H1 (cell line): Measurements from ENCODE around the gene ITM2B.

Experiments used
- EP300 ChIP-seq, 2 experiments: IDR thresholded peaks; 1 replicate in 1 of 2; 2 replicates in 1 of 2; pipeline ENCODE4 v1.6.1; 2011 to 2012; ENCODE audit warnings: low read depth in 2 of 2, low read length in 2 of 2, mild to moderate bottlenecking in 2 of 2, borderline replicate concordance in 1 of 2, inconsistent platforms in 1 of 2, moderate library complexity in 1 of 2
- EZH2 ChIP-seq: fragments of 200-600 bp; sonication (generic); IDR thresholded peaks from 2 replicates; pipeline ENCODE4 v1.7.1; 2012; ENCODE audit warnings: low read depth, mild to moderate bottlenecking, moderate library complexity, low read length, inconsistent platforms; ENCODE audit not compliant: severe bottlenecking
- POLR2A ChIP-seq, 2 experiments: IDR thresholded peaks; 1 replicate in 1 of 2; 2 replicates in 1 of 2; pipeline ENCODE4 v1.6.1; 2011; ENCODE audit warnings: low read depth in 2 of 2, low read length in 2 of 2, mild to moderate bottlenecking in 2 of 2; ENCODE audit errors: control extremely low read depth in 1 of 2
- POLR2AphosphoS5 ChIP-seq: IDR thresholded peaks from 2 replicates; pipeline ENCODE4 v1.6.1; 2011; ENCODE audit warnings: low read depth, low read length
- SRF ChIP-seq: IDR thresholded peaks from 2 replicates; pipeline ENCODE4 v1.6.1; 2011; ENCODE audit warnings: mild to moderate bottlenecking, low read depth, low read length, moderate library complexity
- ZNF274 ChIP-seq: IDR thresholded peaks from 2 replicates; pipeline ENCODE4 v1.7.0; 2012; ENCODE audit warnings: low read length, borderline replicate concordance; ENCODE audit errors: extremely low read depth
- TF ChIP-seq, protein P1 (sequence below), 3 experiments: IDR thresholded peaks; 1 replicate in 2 of 3; 2 replicates in 1 of 3; pipeline versions ENCODE4 v1.5.1 to v1.6.1; 2011; ENCODE audit warnings: low read length in 3 of 3, mild to moderate bottlenecking in 3 of 3, inconsistent platforms in 2 of 3, low read depth in 1 of 3, moderate library complexity in 1 of 3; ENCODE audit not compliant: insufficient read depth in 1 of 3; ENCODE audit errors: control extremely low read depth in 1 of 3
- TF ChIP-seq, protein P2 (sequence below): IDR thresholded peaks from 2 replicates; pipeline ENCODE4 v1.6.1; 2012; ENCODE audit warnings: inconsistent platforms
- TF ChIP-seq, protein P3 (sequence below): IDR thresholded peaks from 2 replicates; pipeline ENCODE4 v1.6.1; 2011; ENCODE audit warnings: low read length, improper control_type of control experiment

DNA sequence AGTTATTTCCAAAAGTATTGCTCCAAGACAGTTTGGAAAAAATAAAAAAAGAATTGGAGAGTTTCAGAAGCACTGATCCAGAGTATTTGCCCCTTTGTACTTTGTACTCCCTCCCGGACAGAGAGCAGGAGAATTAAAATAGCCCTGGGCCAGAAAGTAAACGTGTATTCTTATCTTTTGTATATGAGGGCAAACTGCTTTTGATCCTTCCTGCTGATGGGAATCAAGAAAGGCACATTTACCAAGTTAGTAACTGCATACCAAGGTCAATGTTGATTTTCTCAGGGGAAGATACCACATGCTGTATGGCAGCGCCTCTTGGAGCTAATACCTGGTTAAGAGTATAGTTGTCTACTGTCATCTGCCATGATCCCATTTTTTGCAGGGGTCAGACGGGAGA lies 59.6 kb downstream of the ITM2B start:
- TF ChIP-seq, protein P1, sequence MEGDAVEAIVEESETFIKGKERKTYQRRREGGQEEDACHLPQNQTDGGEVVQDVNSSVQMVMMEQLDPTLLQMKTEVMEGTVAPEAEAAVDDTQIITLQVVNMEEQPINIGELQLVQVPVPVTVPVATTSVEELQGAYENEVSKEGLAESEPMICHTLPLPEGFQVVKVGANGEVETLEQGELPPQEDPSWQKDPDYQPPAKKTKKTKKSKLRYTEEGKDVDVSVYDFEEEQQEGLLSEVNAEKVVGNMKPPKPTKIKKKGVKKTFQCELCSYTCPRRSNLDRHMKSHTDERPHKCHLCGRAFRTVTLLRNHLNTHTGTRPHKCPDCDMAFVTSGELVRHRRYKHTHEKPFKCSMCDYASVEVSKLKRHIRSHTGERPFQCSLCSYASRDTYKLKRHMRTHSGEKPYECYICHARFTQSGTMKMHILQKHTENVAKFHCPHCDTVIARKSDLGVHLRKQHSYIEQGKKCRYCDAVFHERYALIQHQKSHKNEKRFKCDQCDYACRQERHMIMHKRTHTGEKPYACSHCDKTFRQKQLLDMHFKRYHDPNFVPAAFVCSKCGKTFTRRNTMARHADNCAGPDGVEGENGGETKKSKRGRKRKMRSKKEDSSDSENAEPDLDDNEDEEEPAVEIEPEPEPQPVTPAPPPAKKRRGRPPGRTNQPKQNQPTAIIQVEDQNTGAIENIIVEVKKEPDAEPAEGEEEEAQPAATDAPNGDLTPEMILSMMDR (IDR thresholded peaks at IDR 0.05; ENCODE audit: control extremely low read depth in 1 of 3, insufficient read depth in 1 of 3, low read depth in 1 of 3, low read length in 3 of 3) = no peak
- no peak for TF ChIP-seq ZNF274
- TF ChIP-seq EP300 (IDR thresholded peaks at IDR 0.05; ENCODE audit: borderline replicate concordance in 1 of 2, low read depth in 2 of 2, low read length in 2 of 2) = no peak
- TF ChIP-seq EZH2 = no peak
- no peak for TF ChIP-seq POLR2A (IDR thresholded peaks at IDR 0.05; ENCODE audit: control extremely low read depth in 1 of 2, low read depth in 2 of 2, low read length in 2 of 2)
- no peak for TF ChIP-seq POLR2AphosphoS5
- TF ChIP-seq SRF = no peak
- TF ChIP-seq, protein P2, sequence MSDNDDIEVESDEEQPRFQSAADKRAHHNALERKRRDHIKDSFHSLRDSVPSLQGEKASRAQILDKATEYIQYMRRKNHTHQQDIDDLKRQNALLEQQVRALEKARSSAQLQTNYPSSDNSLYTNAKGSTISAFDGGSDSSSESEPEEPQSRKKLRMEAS = no peak
- TF ChIP-seq, protein P3, sequence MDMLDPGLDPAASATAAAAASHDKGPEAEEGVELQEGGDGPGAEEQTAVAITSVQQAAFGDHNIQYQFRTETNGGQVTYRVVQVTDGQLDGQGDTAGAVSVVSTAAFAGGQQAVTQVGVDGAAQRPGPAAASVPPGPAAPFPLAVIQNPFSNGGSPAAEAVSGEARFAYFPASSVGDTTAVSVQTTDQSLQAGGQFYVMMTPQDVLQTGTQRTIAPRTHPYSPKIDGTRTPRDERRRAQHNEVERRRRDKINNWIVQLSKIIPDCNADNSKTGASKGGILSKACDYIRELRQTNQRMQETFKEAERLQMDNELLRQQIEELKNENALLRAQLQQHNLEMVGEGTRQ = no peak
